H9 (cell line): ENCODE measurements around the gene RTN4R. TPM values are rescaled to one million over a fixed set of nuclear protein-coding genes. Genes with fewer than 3 reads are reported as not detected.
A peak's percentile ranks its signal among the peaks of the same experiment; 100 is the strongest.

ENCODE experiments used
- DNase-seq: peaks from one replicate; pipeline ENCODE4 v3.0.0-alpha.2; 2017
- H2AFZ ChIP-seq: one replicate; pipeline ENCODE4 v1.6.1; 2013; ENCODE audit warnings: mild to moderate bottlenecking, low read length, control low read depth, moderate library complexity
- H2AK5ac ChIP-seq: 2 replicates; pipeline ENCODE4 v1.6.1; 2013; ENCODE audit warnings: low read length, control low read depth, mixed read lengths; ENCODE audit not compliant: insufficient read length
- H2BK120ac ChIP-seq: one replicate; pipeline ENCODE4 v1.6.1; 2013; ENCODE audit warnings: low read depth, mild to moderate bottlenecking, low read length, control low read depth, inconsistent platforms; ENCODE audit not compliant: poor library complexity, severe bottlenecking
- H2BK12ac ChIP-seq: 2 replicates; pipeline ENCODE4 v1.6.1; 2013; ENCODE audit warnings: low read length, control low read depth, mixed read lengths, low read depth; ENCODE audit not compliant: insufficient read length
- H2BK15ac ChIP-seq: 2 replicates; pipeline ENCODE4 v1.6.1; 2013; ENCODE audit warnings: low read depth, low read length, control low read depth
- H2BK20ac ChIP-seq: one replicate; pipeline ENCODE4 v1.6.1; 2013; ENCODE audit warnings: low read depth, mild to moderate bottlenecking, low read length, control low read depth, inconsistent platforms; ENCODE audit not compliant: poor library complexity, severe bottlenecking
- H2BK5ac ChIP-seq: 2 replicates; pipeline ENCODE4 v1.6.1; 2013; ENCODE audit warnings: low read length, control low read depth, mixed read lengths; ENCODE audit not compliant: insufficient read length
- H3K14ac ChIP-seq: 2 replicates; pipeline ENCODE4 v1.6.1; 2013; ENCODE audit warnings: low read length, control low read depth; ENCODE audit not compliant: insufficient read depth
- H3K18ac ChIP-seq: 2 replicates; pipeline ENCODE4 v1.6.1; 2013; ENCODE audit warnings: low read depth, mild to moderate bottlenecking, mixed read lengths, low read length, control low read depth; ENCODE audit not compliant: insufficient read length
- H3K23ac ChIP-seq: 2 replicates; pipeline ENCODE4 v1.6.1; 2013; ENCODE audit warnings: low read length, control low read depth, mixed read lengths, low read depth; ENCODE audit not compliant: insufficient read length
- H3K23me2 ChIP-seq: 2 replicates; pipeline ENCODE4 v1.6.1; 2013; ENCODE audit warnings: low read depth, mild to moderate bottlenecking, mixed read lengths, low read length, control low read depth; ENCODE audit not compliant: insufficient read length, poor library complexity, severe bottlenecking
- H3K27ac ChIP-seq: 2 replicates; pipeline ENCODE4 v1.5.1; 2013; ENCODE audit warnings: low read length, control low read depth, mixed read lengths, low read depth; ENCODE audit not compliant: insufficient read length
- H3K27me3 ChIP-seq: 2 replicates; pipeline ENCODE4 v1.6.1; 2013; ENCODE audit warnings: low read length, control low read depth, inconsistent platforms; ENCODE audit not compliant: insufficient read depth
- H3K4ac ChIP-seq: 2 replicates; pipeline ENCODE4 v1.6.1; 2013; ENCODE audit warnings: low read depth, mild to moderate bottlenecking, control low read depth, inconsistent platforms, low read length, moderate library complexity
- H3K4me1 ChIP-seq: 2 replicates; pipeline ENCODE4 v1.6.1; 2013; ENCODE audit warnings: low read length, control low read depth, inconsistent platforms; ENCODE audit not compliant: insufficient read depth
- H3K4me2 ChIP-seq: 2 replicates; pipeline ENCODE4 v1.6.1; 2013; ENCODE audit warnings: low read length, control low read depth, mixed read lengths; ENCODE audit not compliant: insufficient read length, insufficient read depth
- H3K56ac ChIP-seq: 2 replicates; pipeline ENCODE4 v1.6.1; 2013; ENCODE audit warnings: low read depth, mild to moderate bottlenecking, mixed read lengths, low read length, control low read depth; ENCODE audit not compliant: insufficient read length
- H3K79me1 ChIP-seq: 2 replicates; pipeline ENCODE4 v1.6.1; 2013; ENCODE audit warnings: low read depth, mild to moderate bottlenecking, moderate library complexity, low read length, control low read depth, inconsistent platforms; ENCODE audit not compliant: insufficient read depth, poor library complexity, severe bottlenecking
- H3K79me2 ChIP-seq: 2 replicates; pipeline ENCODE4 v1.6.1; 2013; ENCODE audit warnings: low read length, control low read depth, inconsistent platforms; ENCODE audit not compliant: insufficient read depth
- H3K9ac ChIP-seq: 2 replicates; pipeline ENCODE4 v1.6.1; 2013; ENCODE audit warnings: low read length, control low read depth, mixed read lengths; ENCODE audit not compliant: insufficient read length; ENCODE audit errors: extremely low read depth
- H3K9me3 ChIP-seq: one replicate; pipeline ENCODE4 v1.6.1; 2013; ENCODE audit warnings: low read depth, low read length, inconsistent platforms; ENCODE audit not compliant: control insufficient read depth
- H3T11ph ChIP-seq: one replicate; pipeline ENCODE4 v1.6.1; 2013; ENCODE audit warnings: mild to moderate bottlenecking, low read length, control low read depth, inconsistent platforms
- H4K20me1 ChIP-seq: one replicate; pipeline ENCODE4 v1.6.1; 2013; ENCODE audit not compliant: control insufficient read depth, insufficient read length, insufficient read depth
- H4K5ac ChIP-seq: 2 replicates; pipeline ENCODE4 v1.6.1; 2013; ENCODE audit warnings: low read depth, mild to moderate bottlenecking, mixed read lengths, low read length, control low read depth; ENCODE audit not compliant: insufficient read length
- H4K8ac ChIP-seq: replicated peaks from 2 replicates; pipeline ENCODE4 v1.6.1; 2013; ENCODE audit warnings: low read length, control low read depth, mixed read lengths, low read depth; ENCODE audit not compliant: insufficient read length
- H4K91ac ChIP-seq: 2 replicates; pipeline ENCODE4 v1.6.1; 2013; ENCODE audit warnings: low read depth, mild to moderate bottlenecking, moderate library complexity, mixed read lengths, low read length, control low read depth; ENCODE audit not compliant: insufficient read length
- H3K27ac Mint-ChIP-seq, 3 experiments: 2 replicates in 2 of 3; 3 replicates in 1 of 3; pipeline ENCODE4 v1.8.0; 2020 to 2021; ENCODE audit warnings: mixed read lengths in 3 of 3, mild to moderate bottlenecking in 1 of 3, moderate library complexity in 1 of 3
- H3K27me3 Mint-ChIP-seq: 2 replicates; pipeline ENCODE4 v1.8.0; 2021; ENCODE audit warnings: low read depth, mild to moderate bottlenecking, moderate library complexity, mixed read lengths
- H3K36me3 Mint-ChIP-seq, 3 experiments: 2 replicates in 2 of 3; 3 replicates in 1 of 3; pipeline ENCODE4 v1.8.0; 2020 to 2021; ENCODE audit warnings: low read depth in 3 of 3, mixed read lengths in 3 of 3; ENCODE audit not compliant: insufficient read depth in 1 of 3
- H3K4me1 Mint-ChIP-seq, 2 experiments: 2 replicates each; pipeline ENCODE4 v1.8.0; 2020; ENCODE audit warnings: mixed read lengths in 2 of 2
- H3K4me3 Mint-ChIP-seq, 2 experiments: 2 replicates in 1 of 2; 3 replicates in 1 of 2; pipeline ENCODE4 v1.8.0; 2020 to 2021; ENCODE audit warnings: mild to moderate bottlenecking in 2 of 2, mixed read lengths in 2 of 2, moderate library complexity in 1 of 2
- H3K9me3 Mint-ChIP-seq, 2 experiments: 2 replicates in 1 of 2; 3 replicates in 1 of 2; pipeline ENCODE4 v1.8.0; 2020; ENCODE audit warnings: mild to moderate bottlenecking in 2 of 2, mixed read lengths in 2 of 2, moderate library complexity in 1 of 2
- WGBS: extraction: QIAGEN DNeasy Blood & Tissue Kit; methylation state at CpG from one replicate; pipeline ENCODE4 v1.1.7; 2013; ENCODE audit warnings: missing lambda C conversion rate, low lambda C conversion rate, mixed read lengths; ENCODE audit not compliant: insufficient read length; ENCODE audit errors: extremely low coverage; 5-methylcytosine and 5-hydroxymethylcytosine counted together
- total RNA-seq: library from RNA; stranded (reverse); gene quantifications from 2 replicates; pipeline ENCODE4 v1.2.1, GENCODE V29; 2021
- TF ChIP-seq, protein P1 (sequence below): fragments of 200-600 bp; sonication (generic); conservative IDR thresholded peaks from 3 replicates; pipeline ENCODE4 v1.8.0; 2021; ENCODE audit warnings: antibody characterized with exemption, mild to moderate bottlenecking

RTN4R gene
- total RNA-seq, 1 experiment from 2014 or later = 19.0 TPM

DNA sequence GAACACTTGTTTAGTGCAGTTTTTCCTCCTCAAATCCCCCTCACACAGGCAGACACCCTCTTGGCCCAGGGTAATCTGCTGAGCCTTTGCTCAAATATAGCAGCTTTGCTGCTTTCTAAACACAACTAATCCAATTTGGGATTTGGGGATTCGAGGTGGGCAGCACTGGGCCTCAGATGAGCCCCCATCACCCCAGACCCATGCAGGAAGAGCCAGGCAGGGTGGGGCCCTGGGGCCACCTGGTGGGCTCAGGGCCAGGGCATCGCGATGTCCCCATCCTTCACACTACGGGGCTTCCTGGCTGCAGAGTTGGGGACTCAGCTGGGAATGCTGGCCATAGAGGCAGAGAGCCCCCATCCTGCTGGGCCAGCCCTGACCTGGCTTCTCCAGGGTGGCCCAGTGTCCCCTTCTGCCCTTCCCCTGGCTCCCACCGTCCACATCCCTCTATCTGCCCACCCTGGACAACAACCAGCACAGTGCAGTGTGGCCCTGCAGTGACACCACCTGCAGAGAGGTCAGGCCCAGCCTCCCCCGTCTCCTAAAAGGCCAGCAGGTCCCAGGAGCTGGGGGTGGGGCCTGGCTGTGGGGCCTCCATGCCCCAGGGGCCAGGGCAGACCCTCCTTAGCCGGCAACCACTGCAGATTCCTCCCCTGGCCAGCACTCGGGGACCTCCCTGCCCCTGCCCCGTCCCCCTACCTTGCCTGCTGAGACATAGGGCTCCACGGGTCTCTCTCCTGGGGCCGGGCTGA, 60.7 kb downstream of the RTN4R start:
- no peaks in the 10 kb centered on the region for H3K9me3 Mint-ChIP-seq
- Histone ChIP-seq H3K23ac (no peak overlapping the region), H2BK5ac (no peak overlapping the region), H3K4ac (no peak overlapping the region), H3K27me3 (no peaks in the 10 kb centered on the region), H2AK5ac (no peak overlapping the region), H2AFZ (no peak overlapping the region), H3K9me3 (no peaks in the 10 kb centered on the region), H3K23me2 (no peaks in the 10 kb centered on the region), H3K14ac (no peak overlapping the region; the same call in 1 of the 2 replicates), H3K18ac (no peak overlapping the region), H2BK120ac (no peak overlapping the region), H3K79me2 (no peaks in the 10 kb centered on the region), H4K20me1 (no peaks in the 10 kb centered on the region), H2BK15ac (no peak overlapping the region), H4K8ac (no peak overlapping the region), H2BK20ac (no peak overlapping the region), H3K9ac (no peak overlapping the region), H3K4me2 (no peak overlapping the region), H4K5ac (no peak overlapping the region), H3K27ac (no peak overlapping the region), H3K56ac (no peak overlapping the region), H3K79me1 (no peaks in the 10 kb centered on the region), H3K4me1 (no peaks in the 10 kb centered on the region; the same call in 1 of the 2 replicates), H3T11ph (no peak overlapping the region), H2BK12ac (no peak overlapping the region), H4K91ac (no peak overlapping the region)
- no peak overlapping the region for H3K4me3 Mint-ChIP-seq
- TF ChIP-seq, protein P1, sequence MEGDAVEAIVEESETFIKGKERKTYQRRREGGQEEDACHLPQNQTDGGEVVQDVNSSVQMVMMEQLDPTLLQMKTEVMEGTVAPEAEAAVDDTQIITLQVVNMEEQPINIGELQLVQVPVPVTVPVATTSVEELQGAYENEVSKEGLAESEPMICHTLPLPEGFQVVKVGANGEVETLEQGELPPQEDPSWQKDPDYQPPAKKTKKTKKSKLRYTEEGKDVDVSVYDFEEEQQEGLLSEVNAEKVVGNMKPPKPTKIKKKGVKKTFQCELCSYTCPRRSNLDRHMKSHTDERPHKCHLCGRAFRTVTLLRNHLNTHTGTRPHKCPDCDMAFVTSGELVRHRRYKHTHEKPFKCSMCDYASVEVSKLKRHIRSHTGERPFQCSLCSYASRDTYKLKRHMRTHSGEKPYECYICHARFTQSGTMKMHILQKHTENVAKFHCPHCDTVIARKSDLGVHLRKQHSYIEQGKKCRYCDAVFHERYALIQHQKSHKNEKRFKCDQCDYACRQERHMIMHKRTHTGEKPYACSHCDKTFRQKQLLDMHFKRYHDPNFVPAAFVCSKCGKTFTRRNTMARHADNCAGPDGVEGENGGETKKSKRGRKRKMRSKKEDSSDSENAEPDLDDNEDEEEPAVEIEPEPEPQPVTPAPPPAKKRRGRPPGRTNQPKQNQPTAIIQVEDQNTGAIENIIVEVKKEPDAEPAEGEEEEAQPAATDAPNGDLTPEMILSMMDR = no peak
- WGBS = no CpG with 5 or more reads among the region's 11 CpGs
- no peaks in the 10 kb centered on the region; the same call in 1 of the 2 replicates for H3K27me3 Mint-ChIP-seq
- no peaks in the 10 kb centered on the region for H3K36me3 Mint-ChIP-seq
- H3K4me1 Mint-ChIP-seq = peaks cover 24 to 46% of the 10 kb centered on the region in 2 experiments
- H3K27ac Mint-ChIP-seq = peak overlapping the region in 2 of 3 experiments; percentile 61 to 62; a peak in 2 of 7 replicates
- DNase-seq = no peak
